GM20431 (cell line): ENCODE measurements around the gene PMF1.

Experiments
- in situ Hi-C: fragments of 300-500 bp; cut with MseI, MboI; formaldehyde crosslinking; loops from one replicate; pipeline ENCODE4 v1.15.0; 2020; ENCODE audit warnings: low sequenced_read_pairs; ENCODE audit not compliant: unreplicated experiment

PMF1 gene

GRCh38 chr1:156259805-156260204 lies 47.0 kb downstream of the PMF1 start:
- in situ Hi-C loops: no loop called here

GRCh38 chr1:156260896-156261295 lies 48.1 kb downstream of the PMF1 start:
- in situ Hi-C loops: no loop called here

- in situ Hi-C loops: no loop called here
Measured at GRCh38 chr1:156262461-156263287, 49.9 kb downstream of the PMF1 start.

- in situ Hi-C loops: no loop called here
Measured at GRCh38 chr1:156263288-156263655, 50.5 kb downstream of the PMF1 start.

- in situ Hi-C loops: no loop called here
Measured at GRCh38 chr1:156266051-156266450, 53.2 kb downstream of the PMF1 start.

GRCh38 chr1:156268336-156268735 lies 55.5 kb downstream of the PMF1 start:
- in situ Hi-C loops: no loop called here

- in situ Hi-C loops: no loop called here
Measured at GRCh38 chr1:156270314-156270713, 57.5 kb downstream of the PMF1 start.

GRCh38 chr1:156276532-156276931 lies 63.7 kb downstream of the PMF1 start:
- in situ Hi-C loops: no loop called here

- in situ Hi-C loops: no loop called here
Measured at GRCh38 chr1:156276966-156277381, 64.2 kb downstream of the PMF1 start.

GRCh38 chr1:156279837-156280236 lies 67.0 kb downstream of the PMF1 start:
- in situ Hi-C loops: no loop called here

GRCh38 chr1:156281281-156281680 lies 68.5 kb downstream of the PMF1 start:
- in situ Hi-C loops: no loop called here

GRCh38 chr1:156281693-156282478 lies 69.1 kb downstream of the PMF1 start:
- in situ Hi-C loops: no loop called here

GRCh38 chr1:156282479-156283222 lies 69.8 kb downstream of the PMF1 start, which contains the start of gene SMG5:
TSS of gene SMG5 (minus strand) at chr1:156282825. CDS start at chr1:156282680, 145 bp downstream.
- in situ Hi-C loops: no loop called here

- in situ Hi-C loops: no loop called here
Measured at GRCh38 chr1:156283521-156283920, 70.7 kb downstream of the PMF1 start.

GRCh38 chr1:156284112-156284511 lies 71.3 kb downstream of the PMF1 start, which contains the start of gene TMEM79:
TSS of gene TMEM79 (plus strand) at chr1:156284325. CDS start at chr1:156285227, 902 bp downstream.
- in situ Hi-C loops: no loop called here

GRCh38 chr1:156284757-156285156 lies 72.0 kb downstream of the PMF1 start:
- in situ Hi-C loops: no loop called here

GRCh38 chr1:156285437-156285836 lies 72.6 kb downstream of the PMF1 start:
- in situ Hi-C loops: no loop called here

GRCh38 chr1:156286061-156286460 lies 73.3 kb downstream of the PMF1 start:
- in situ Hi-C loops: no loop called here
